ENCODE measurements around the gene ASIC2.

ASIC2 gene

DNA sequence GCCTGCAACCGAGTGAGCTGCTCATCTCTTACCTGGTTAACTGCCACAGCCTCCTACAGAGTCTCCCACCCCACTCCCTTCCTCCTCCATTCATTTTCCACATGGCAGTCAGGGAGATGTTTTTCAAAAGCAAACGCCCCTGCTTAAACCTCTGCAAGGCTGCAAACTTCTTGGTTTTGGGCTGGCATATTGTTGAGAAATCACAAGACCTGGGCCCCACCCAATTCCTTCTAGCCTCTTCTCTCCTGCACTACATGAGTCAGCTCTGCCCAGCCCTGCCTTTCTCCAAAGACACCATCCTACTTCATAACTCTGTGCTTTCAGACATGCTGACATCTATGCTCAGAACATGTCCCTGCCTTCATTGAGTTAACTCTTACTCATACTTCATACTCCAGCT is 165.4 kb downstream of the ASIC2 start:
- H3K27me3 ChIP-seq (ENCODE audit: control insufficient read depth in 5 of 5, insufficient read depth in 4 of 5, low read length in 5 of 5), result peaks cover 0 to 17% (median 11%) of the 10 kb centered on the region in 5 donors

DNA sequence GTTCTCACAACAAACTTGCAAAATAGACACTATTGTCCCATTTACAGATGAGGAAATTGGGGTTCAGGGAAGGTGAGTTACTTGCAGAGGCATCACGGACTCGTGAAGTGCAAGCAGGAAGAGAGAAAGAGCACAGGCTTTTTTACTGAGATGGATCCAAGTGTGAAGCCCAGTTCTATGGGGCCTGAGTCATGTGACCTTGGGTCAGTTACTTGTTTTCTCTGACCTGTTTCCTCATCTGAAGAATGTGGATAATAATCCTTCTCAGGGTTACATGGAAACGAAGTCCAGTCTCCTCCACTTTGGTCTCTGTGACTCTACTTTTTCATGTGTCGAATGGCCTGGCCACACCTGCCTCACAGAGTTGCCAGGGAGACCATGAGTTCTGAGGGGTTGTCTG is 167.0 kb downstream of the ASIC2 start:
- H3K27me3 ChIP-seq (ENCODE audit: control insufficient read depth in 5 of 5, insufficient read depth in 4 of 5, low read length in 5 of 5), result peaks cover 3 to 14% (median 6%) of the 10 kb centered on the region in 5 donors
- no peak overlapping the region for H3K9ac ChIP-seq (ENCODE audit: low read length in 5 of 5)
- no peaks in the 10 kb centered on the region for H3K36me3 ChIP-seq (ENCODE audit: control insufficient read depth in 5 of 5, insufficient read depth in 5 of 5, low read length in 5 of 5)
- no peaks in the 10 kb centered on the region for H3K4me1 ChIP-seq (ENCODE audit: control insufficient read depth in 5 of 5, insufficient read depth in 5 of 5, low read length in 5 of 5)
- no peak overlapping the region for H3K27ac ChIP-seq (ENCODE audit: low read depth, low read length)
- H3K9me3 ChIP-seq (ENCODE audit: control insufficient read depth in 5 of 5, low read length in 5 of 5), result no peaks in the 10 kb centered on the region
- no peak overlapping the region for H3K4me3 ChIP-seq (ENCODE audit: low read depth in 1 of 5, low read length in 5 of 5)

More for the DNA sequence above, 165.4 kb downstream of the ASIC2 start:
- Histone ChIP-seq H3K9ac (ENCODE audit: low read length in 5 of 5) (no peak overlapping the region), H3K4me3 (ENCODE audit: low read depth in 1 of 5, low read length in 5 of 5) (no peak overlapping the region), H3K27ac (ENCODE audit: low read depth, low read length) (no peak overlapping the region), H3K9me3 (ENCODE audit: control insufficient read depth in 5 of 5, low read length in 5 of 5) (no peaks in the 10 kb centered on the region), H3K36me3 (ENCODE audit: control insufficient read depth in 5 of 5, insufficient read depth in 5 of 5, low read length in 5 of 5) (no peaks in the 10 kb centered on the region), H3K4me1 (ENCODE audit: control insufficient read depth in 5 of 5, insufficient read depth in 5 of 5, low read length in 5 of 5) (no peaks in the 10 kb centered on the region)

DNA sequence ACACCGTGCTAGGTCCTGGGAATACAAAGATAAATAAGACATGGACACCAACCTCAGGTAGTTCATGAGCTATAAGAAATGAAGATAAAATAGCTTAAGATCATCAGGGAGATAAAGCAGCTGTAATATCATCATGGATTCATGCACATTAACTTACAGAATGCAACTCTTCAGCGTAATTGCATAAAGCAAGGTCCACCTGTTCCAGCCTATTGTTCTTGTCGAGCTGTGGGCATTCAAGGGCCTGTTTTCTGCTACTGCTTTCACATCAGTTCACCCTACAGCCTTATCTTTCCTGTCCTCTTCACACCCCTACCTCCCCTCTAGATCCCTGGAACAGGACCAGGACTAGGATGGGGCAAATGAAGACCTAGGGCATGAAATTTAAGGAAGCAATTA is 167.5 kb downstream of the ASIC2 start:
- Histone ChIP-seq H3K27ac (ENCODE audit: low read depth, low read length) (no peak overlapping the region), H3K9me3 (ENCODE audit: control insufficient read depth in 5 of 5, low read length in 5 of 5) (no peaks in the 10 kb centered on the region), H3K4me1 (ENCODE audit: control insufficient read depth in 5 of 5, insufficient read depth in 5 of 5, low read length in 5 of 5) (no peaks in the 10 kb centered on the region), H3K9ac (ENCODE audit: low read length in 5 of 5) (no peak overlapping the region), H3K4me3 (ENCODE audit: low read depth in 1 of 5, low read length in 5 of 5) (no peak overlapping the region), H3K36me3 (ENCODE audit: control insufficient read depth in 5 of 5, insufficient read depth in 5 of 5, low read length in 5 of 5) (no peaks in the 10 kb centered on the region), H3K27me3 (ENCODE audit: control insufficient read depth in 5 of 5, insufficient read depth in 4 of 5, low read length in 5 of 5) (peaks cover 1 to 11% (median 3%) of the 10 kb centered on the region in 5 donors)

DNA sequence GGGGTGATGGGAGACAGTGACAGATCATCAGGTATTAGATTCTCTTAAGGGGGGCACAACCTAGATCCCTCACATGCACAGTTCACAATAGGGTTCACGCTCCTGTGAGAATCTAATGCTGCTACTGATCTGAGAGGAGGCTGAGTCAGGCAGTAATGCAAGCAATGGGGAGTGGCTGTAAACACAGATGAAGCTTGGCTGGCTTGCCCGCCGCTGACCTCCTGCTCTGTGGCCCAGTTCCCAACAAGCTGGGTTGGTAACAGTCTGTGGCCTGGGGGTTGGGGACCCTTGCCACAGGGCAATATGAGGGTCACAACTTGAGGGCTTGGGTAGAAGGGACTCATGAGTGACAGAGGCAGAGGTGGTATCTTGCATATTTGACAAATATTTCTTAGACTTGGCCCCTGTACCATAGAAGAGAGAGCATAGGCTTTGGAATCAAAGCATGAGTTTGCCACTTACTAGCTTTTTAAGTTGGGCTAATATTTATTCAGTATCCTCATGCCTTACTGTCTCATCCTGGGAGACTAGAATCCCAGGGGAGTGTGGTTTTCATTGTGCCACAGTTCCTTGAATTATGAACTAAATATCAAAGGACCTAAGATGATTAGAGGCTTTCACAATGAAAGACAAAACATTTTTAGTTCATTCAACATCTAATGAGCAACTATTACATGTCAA is 168.1 kb downstream of the ASIC2 start:
- Histone ChIP-seq H3K4me3 (ENCODE audit: low read depth in 1 of 5, low read length in 5 of 5) (no peak overlapping the region), H3K27ac (ENCODE audit: low read depth, low read length) (no peak overlapping the region), H3K4me1 (ENCODE audit: control insufficient read depth in 5 of 5, insufficient read depth in 5 of 5, low read length in 5 of 5) (no peaks in the 10 kb centered on the region), H3K36me3 (ENCODE audit: control insufficient read depth in 5 of 5, insufficient read depth in 5 of 5, low read length in 5 of 5) (no peaks in the 10 kb centered on the region), H3K9ac (ENCODE audit: low read length in 5 of 5) (no peak overlapping the region), H3K27me3 (ENCODE audit: control insufficient read depth in 5 of 5, insufficient read depth in 4 of 5, low read length in 5 of 5) (peaks cover 0 to 10% (median 3%) of the 10 kb centered on the region in 5 donors), H3K9me3 (ENCODE audit: control insufficient read depth in 5 of 5, low read length in 5 of 5) (no peaks in the 10 kb centered on the region)

- Histone ChIP-seq H3K36me3 (ENCODE audit: control insufficient read depth in 5 of 5, insufficient read depth in 5 of 5, low read length in 5 of 5) (no peaks in the 10 kb centered on the region), H3K4me1 (ENCODE audit: control insufficient read depth in 5 of 5, insufficient read depth in 5 of 5, low read length in 5 of 5) (no peaks in the 10 kb centered on the region), H3K9ac (ENCODE audit: low read length in 5 of 5) (no peak overlapping the region), H3K27ac (ENCODE audit: low read depth, low read length) (no peak overlapping the region), H3K27me3 (ENCODE audit: control insufficient read depth in 5 of 5, insufficient read depth in 4 of 5, low read length in 5 of 5) (peaks cover 0 to 10% (median 3%) of the 10 kb centered on the region in 5 donors), H3K4me3 (ENCODE audit: low read depth in 1 of 5, low read length in 5 of 5) (no peak overlapping the region), H3K9me3 (ENCODE audit: control insufficient read depth in 5 of 5, low read length in 5 of 5) (no peaks in the 10 kb centered on the region)
These were observed 168.9 kb downstream of the ASIC2 start for GRCh38 chr17:33124185-33124584.

- H3K36me3 ChIP-seq (ENCODE audit: control insufficient read depth in 5 of 5, insufficient read depth in 5 of 5, low read length in 5 of 5), result no peaks in the 10 kb centered on the region
- H3K9ac ChIP-seq (ENCODE audit: low read length in 5 of 5), result no peak overlapping the region
- no peak overlapping the region for H3K27ac ChIP-seq (ENCODE audit: low read depth, low read length)
- peaks cover 0 to 10% (median 3%) of the 10 kb centered on the region in 5 donors for H3K27me3 ChIP-seq (ENCODE audit: control insufficient read depth in 5 of 5, insufficient read depth in 4 of 5, low read length in 5 of 5)
- no peak overlapping the region for H3K4me3 ChIP-seq (ENCODE audit: low read depth in 1 of 5, low read length in 5 of 5)
- H3K9me3 ChIP-seq (ENCODE audit: control insufficient read depth in 5 of 5, low read length in 5 of 5), result no peaks in the 10 kb centered on the region
- H3K4me1 ChIP-seq (ENCODE audit: control insufficient read depth in 5 of 5, insufficient read depth in 5 of 5, low read length in 5 of 5), result no peaks in the 10 kb centered on the region
These were observed 171.3 kb downstream of the ASIC2 start for GRCh38 chr17:33121756-33122155.

DNA sequence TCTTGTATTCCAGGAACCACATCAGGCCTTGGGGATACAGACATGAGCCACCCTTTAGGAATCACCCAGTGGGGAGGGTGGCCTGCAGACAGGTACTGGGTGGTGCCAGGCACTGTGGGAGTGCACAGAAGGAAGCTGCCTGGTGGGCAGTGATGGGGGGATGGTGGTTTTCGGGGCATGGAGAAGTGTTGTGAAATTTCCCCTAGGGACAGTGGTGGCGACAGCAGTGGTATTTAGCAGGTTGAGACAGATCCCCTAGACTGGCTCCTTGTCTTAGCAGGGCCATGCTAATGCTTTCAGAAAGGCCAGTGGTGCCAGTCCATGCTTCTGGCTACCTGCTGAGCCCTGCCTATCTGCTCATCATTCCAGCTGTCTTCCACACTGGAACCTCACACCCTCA is 171.8 kb downstream of the ASIC2 start:
- H3K4me1 ChIP-seq (ENCODE audit: control insufficient read depth in 5 of 5, insufficient read depth in 5 of 5, low read length in 5 of 5), result no peaks in the 10 kb centered on the region

DNA sequence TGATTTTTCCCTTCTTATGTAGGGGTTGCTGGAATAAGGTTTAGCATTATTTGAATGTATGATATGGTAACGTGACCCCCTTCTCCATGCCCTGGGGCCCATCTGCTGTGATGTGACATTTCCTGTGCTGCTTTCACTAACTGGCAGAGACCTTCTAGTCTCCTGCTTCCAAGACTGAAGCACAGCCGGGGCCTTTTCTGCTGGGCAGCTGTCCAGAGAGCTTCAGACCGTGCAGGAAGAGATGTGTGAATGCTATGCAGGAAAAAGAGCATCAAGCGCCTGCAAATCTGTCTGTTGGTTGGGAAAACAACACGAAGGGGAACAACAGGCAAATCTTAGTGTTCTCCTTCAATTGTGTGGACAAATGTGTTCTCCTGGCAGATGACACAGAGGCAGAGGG is 173.0 kb downstream of the ASIC2 start:
- no peak overlapping the region for H3K9ac ChIP-seq (ENCODE audit: low read length in 5 of 5)
- H3K36me3 ChIP-seq (ENCODE audit: control insufficient read depth in 5 of 5, insufficient read depth in 5 of 5, low read length in 5 of 5), result no peaks in the 10 kb centered on the region
- no peaks in the 10 kb centered on the region for H3K4me1 ChIP-seq (ENCODE audit: control insufficient read depth in 5 of 5, insufficient read depth in 5 of 5, low read length in 5 of 5)
- H3K9me3 ChIP-seq (ENCODE audit: control insufficient read depth in 5 of 5, low read length in 5 of 5), result no peaks in the 10 kb centered on the region
- no peak overlapping the region for H3K4me3 ChIP-seq (ENCODE audit: low read depth in 1 of 5, low read length in 5 of 5)
- no peak overlapping the region for H3K27ac ChIP-seq (ENCODE audit: low read depth, low read length)
- H3K27me3 ChIP-seq (ENCODE audit: control insufficient read depth in 5 of 5, insufficient read depth in 4 of 5, low read length in 5 of 5), result peaks cover 0 to 12% (median 3%) of the 10 kb centered on the region in 5 donors

More for the DNA sequence above, 171.8 kb downstream of the ASIC2 start:
- H3K27me3 ChIP-seq (ENCODE audit: control insufficient read depth in 5 of 5, insufficient read depth in 4 of 5, low read length in 5 of 5), result peaks cover 0 to 10% (median 3%) of the 10 kb centered on the region in 5 donors
- no peaks in the 10 kb centered on the region for H3K36me3 ChIP-seq (ENCODE audit: control insufficient read depth in 5 of 5, insufficient read depth in 5 of 5, low read length in 5 of 5)
- no peak overlapping the region for H3K27ac ChIP-seq (ENCODE audit: low read depth, low read length)
- no peaks in the 10 kb centered on the region for H3K9me3 ChIP-seq (ENCODE audit: control insufficient read depth in 5 of 5, low read length in 5 of 5)
- H3K9ac ChIP-seq (ENCODE audit: low read length in 5 of 5), result no peak overlapping the region
- H3K4me3 ChIP-seq (ENCODE audit: low read depth in 1 of 5, low read length in 5 of 5), result no peak overlapping the region

- Histone ChIP-seq H3K27me3 (ENCODE audit: control insufficient read depth in 5 of 5, insufficient read depth in 4 of 5, low read length in 5 of 5) (peaks cover 0 to 15% (median 3%) of the 10 kb centered on the region in 5 donors), H3K4me1 (ENCODE audit: control insufficient read depth in 5 of 5, insufficient read depth in 5 of 5, low read length in 5 of 5) (peaks cover 0 to under 1% (median 0%) of the 10 kb centered on the region in 5 donors), H3K27ac (ENCODE audit: low read depth, low read length) (no peak overlapping the region), H3K9me3 (ENCODE audit: control insufficient read depth in 5 of 5, low read length in 5 of 5) (no peaks in the 10 kb centered on the region), H3K9ac (ENCODE audit: low read length in 5 of 5) (no peak overlapping the region), H3K36me3 (ENCODE audit: control insufficient read depth in 5 of 5, insufficient read depth in 5 of 5, low read length in 5 of 5) (no peaks in the 10 kb centered on the region), H3K4me3 (ENCODE audit: low read depth in 1 of 5, low read length in 5 of 5) (no peak overlapping the region)
These were observed 174.6 kb downstream of the ASIC2 start for GRCh38 chr17:33118391-33119075.

DNA sequence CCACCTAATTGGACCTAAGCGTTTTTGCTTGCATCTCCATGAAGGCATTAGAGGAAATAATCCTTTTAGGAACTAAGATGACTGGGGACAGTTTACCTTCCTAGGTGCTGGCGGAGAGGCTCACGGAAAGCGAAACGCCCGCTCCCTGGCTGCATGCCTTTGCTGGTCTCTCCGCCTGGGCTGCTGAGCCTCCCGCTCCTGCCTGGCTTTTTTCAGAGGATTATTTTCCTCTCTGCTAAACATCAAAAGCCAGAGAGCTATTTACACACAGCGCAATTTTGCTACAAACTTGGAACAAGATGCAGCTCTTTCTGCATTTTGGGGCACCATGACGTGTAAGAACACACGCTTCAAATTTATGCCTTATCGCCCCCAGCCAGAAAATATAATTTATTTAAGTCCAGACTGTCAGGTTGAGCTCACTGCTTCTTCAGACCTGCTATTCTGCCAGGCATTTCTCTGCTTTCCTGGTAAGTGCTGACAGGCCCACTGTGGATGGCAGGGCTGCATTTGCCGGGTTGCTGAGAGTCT is 177.0 kb downstream of the ASIC2 start:
- H3K4me3 ChIP-seq (ENCODE audit: low read depth in 1 of 5, low read length in 5 of 5), result no peak overlapping the region
- H3K9me3 ChIP-seq (ENCODE audit: control insufficient read depth in 5 of 5, low read length in 5 of 5), result no peaks in the 10 kb centered on the region
- no peak overlapping the region for H3K27ac ChIP-seq (ENCODE audit: low read depth, low read length)
- peaks cover 0 to 11% (median 8%) of the 10 kb centered on the region in 5 donors for H3K4me1 ChIP-seq (ENCODE audit: control insufficient read depth in 5 of 5, insufficient read depth in 5 of 5, low read length in 5 of 5)
- no peaks in the 10 kb centered on the region for H3K36me3 ChIP-seq (ENCODE audit: control insufficient read depth in 5 of 5, insufficient read depth in 5 of 5, low read length in 5 of 5)
- H3K27me3 ChIP-seq (ENCODE audit: control insufficient read depth in 5 of 5, insufficient read depth in 4 of 5, low read length in 5 of 5), result peaks cover 0 to 13% (median 0%) of the 10 kb centered on the region in 5 donors
- H3K9ac ChIP-seq (ENCODE audit: low read length in 5 of 5), result no peak overlapping the region
